IMR-90 (cell line): ENCODE measurements around the gene SPSB4. TPM values are rescaled to one million over a fixed set of nuclear protein-coding genes. Genes with fewer than 3 reads are reported as not detected.

ENCODE experiments used
- ATAC-seq: fragments of 200-7000 bp; cut with Tn5 transposase; 2 replicates; pipeline ENCODE4 v1.9.1; 2020; ENCODE audit warnings: low read depth, mild to moderate bottlenecking, moderate library complexity
- BruUV-seq: library from RNA; stranded (reverse); fragments of 400-500 nt; replicated peaks from 2 replicates; lab custom pipeline; 2021; lab: Mats Ljungman, UMichigan
- CTCF ChIA-PET: fragments of 300-600 bp; formaldehyde crosslinking; extraction: SDS; loops from one replicate; lab custom pipeline; 2021; ENCODE audit warnings: antibody characterized with exemption; lab: Yijun Ruan, JAX
- POLR2A ChIA-PET: fragments of 300-600 bp; sonication (Branson Sonifier 250); formaldehyde crosslinking; loops from one replicate; lab custom pipeline; 2022; ENCODE audit warnings: antibody characterized with exemption; ENCODE audit not compliant: unreplicated experiment; lab: Charles Lee
- DNase-seq: peaks from one replicate; pipeline ENCODE4 v3.0.0; 2013
- H2AFZ ChIP-seq: replicated peaks from 2 replicates; pipeline ENCODE3; 2013; ENCODE audit warnings: low read length, mild to moderate bottlenecking; ENCODE audit not compliant: poor library complexity
- H2AK5ac ChIP-seq: 2 replicates; pipeline ENCODE4 v1.6.1; 2013; ENCODE audit warnings: low read depth, low read length, inconsistent platforms
- H2AK9ac ChIP-seq: replicated peaks from 2 replicates; pipeline ENCODE3; 2013; ENCODE audit warnings: mild to moderate bottlenecking, low read depth, low read length, moderate library complexity; ENCODE audit not compliant: poor library complexity
- H2BK120ac ChIP-seq: 2 replicates; pipeline ENCODE4 v1.6.1; 2013; ENCODE audit warnings: low read depth, low read length, inconsistent platforms
- H2BK15ac ChIP-seq: 3 replicates; pipeline ENCODE4 v1.6.1; 2013; ENCODE audit warnings: low read depth, low read length, inconsistent platforms
- H2BK20ac ChIP-seq: 2 replicates; pipeline ENCODE4 v1.6.1; 2013; ENCODE audit warnings: low read depth, mild to moderate bottlenecking, inconsistent platforms, low read length, moderate library complexity
- H2BK5ac ChIP-seq: 2 replicates; pipeline ENCODE4 v1.6.1; 2013; ENCODE audit warnings: mild to moderate bottlenecking, low read depth, low read length, inconsistent platforms; ENCODE audit not compliant: poor library complexity, severe bottlenecking
- H3K14ac ChIP-seq: replicated peaks from 2 replicates; pipeline ENCODE4 v1.6.1; 2013; ENCODE audit warnings: low read depth, low read length, inconsistent platforms
- H3K18ac ChIP-seq: 2 replicates; pipeline ENCODE4 v1.6.1; 2013; ENCODE audit warnings: low read depth, low read length, control low read depth
- H3K23ac ChIP-seq: 2 replicates; pipeline ENCODE4 v1.6.1; 2013; ENCODE audit warnings: low read depth, low read length, inconsistent platforms
- H3K27ac ChIP-seq: 2 replicates; pipeline ENCODE4 v1.5.1; 2013; ENCODE audit warnings: mild to moderate bottlenecking, control low read depth, low read length; ENCODE audit not compliant: insufficient read depth
- H3K27me3 ChIP-seq: 2 replicates; pipeline ENCODE4 v1.6.1; 2013; ENCODE audit warnings: low read length; ENCODE audit not compliant: control insufficient read depth, insufficient read depth
- H3K36me3 ChIP-seq: 2 replicates; pipeline ENCODE4 v1.6.1; 2013; ENCODE audit warnings: low read length, mixed read lengths; ENCODE audit not compliant: control insufficient read depth, insufficient read depth
- H3K4ac ChIP-seq: 2 replicates; pipeline ENCODE4 v1.6.1; 2013; ENCODE audit warnings: low read depth, low read length, inconsistent platforms
- H3K4me1 ChIP-seq: 2 replicates; pipeline ENCODE4 v1.6.1; 2013; ENCODE audit warnings: low read length, mixed read lengths; ENCODE audit not compliant: control insufficient read depth, insufficient read depth
- H3K4me2 ChIP-seq: 2 replicates; pipeline ENCODE4 v1.6.1; 2013; ENCODE audit warnings: low read depth, mild to moderate bottlenecking, control low read depth, low read length, moderate library complexity
- H3K4me3 ChIP-seq: 2 replicates; pipeline ENCODE4 v1.5.1; 2013; ENCODE audit warnings: low read depth, mild to moderate bottlenecking, control low read depth, low read length, moderate library complexity; ENCODE audit not compliant: insufficient read depth
- H3K56ac ChIP-seq: 2 replicates; pipeline ENCODE4 v1.6.1; 2013; ENCODE audit warnings: low read length, inconsistent platforms; ENCODE audit not compliant: insufficient read depth; ENCODE audit errors: extremely low read depth
- H3K79me1 ChIP-seq, 2 experiments: 2 replicates each; pipeline ENCODE4 v1.6.1; 2013; ENCODE audit warnings: low read length in 2 of 2, inconsistent platforms in 1 of 2, low read depth in 1 of 2
- H3K9ac ChIP-seq: 2 replicates; pipeline ENCODE4 v1.6.1; 2013; ENCODE audit warnings: low read depth, low read length, control low read depth
- H3K9me1 ChIP-seq: 2 replicates; pipeline ENCODE4 v1.6.1; 2013; ENCODE audit warnings: low read length, inconsistent platforms; ENCODE audit not compliant: insufficient read depth
- H3K9me3 ChIP-seq: 2 replicates; pipeline ENCODE4 v1.6.1; 2013; ENCODE audit warnings: low read length; ENCODE audit not compliant: control insufficient read depth, insufficient read depth
- H4K20me1 ChIP-seq: 2 replicates; pipeline ENCODE4 v1.6.1; 2013; ENCODE audit warnings: low read length, inconsistent platforms; ENCODE audit not compliant: insufficient read depth
- H4K5ac ChIP-seq: 2 replicates; pipeline ENCODE4 v1.6.1; 2013; ENCODE audit warnings: mild to moderate bottlenecking, low read depth, low read length, control low read depth
- H4K8ac ChIP-seq, 2 experiments: 2 replicates each; pipeline ENCODE4 v1.6.1; 2013; ENCODE audit warnings: low read depth in 2 of 2, low read length in 2 of 2, control low read depth in 1 of 2, inconsistent platforms in 1 of 2
- H4K91ac ChIP-seq: 2 replicates; pipeline ENCODE4 v1.6.1; 2013; ENCODE audit warnings: low read depth, low read length, inconsistent platforms; ENCODE audit not compliant: insufficient read depth
- BHLHE40 ChIP-seq: fragments of 150-350 bp; IDR thresholded peaks from 2 replicates; pipeline ENCODE4 v1.6.1; 2016; ENCODE audit warnings: mild to moderate bottlenecking, low read depth, low read length
- CEBPB ChIP-seq: IDR thresholded peaks from 2 replicates; pipeline ENCODE4 v1.6.1; 2012; ENCODE audit warnings: low read depth, low read length, improper control_type of control experiment
- CHD1 ChIP-seq: IDR thresholded peaks from 2 replicates; pipeline ENCODE4 v1.6.1; 2012; ENCODE audit warnings: low read depth, low read length, improper control_type of control experiment
- CTCF ChIP-seq: conservative IDR thresholded peaks from 2 replicates; pipeline ENCODE4 v1.5.1; 2012; ENCODE audit warnings: mild to moderate bottlenecking, low read depth, low read length, improper control_type of control experiment
- ELK1 ChIP-seq: fragments of 150-350 bp; IDR thresholded peaks from 2 replicates; pipeline ENCODE4 v1.6.1; 2016; ENCODE audit warnings: low read depth, mild to moderate bottlenecking, low read length, moderate library complexity, borderline replicate concordance
- FOS ChIP-seq: fragments of 150-350 bp; IDR thresholded peaks from 2 replicates; pipeline ENCODE4 v1.6.1; 2016; ENCODE audit warnings: low read depth, low read length
- MAFK ChIP-seq: IDR thresholded peaks from 2 replicates; pipeline ENCODE4 v1.6.1; 2012; ENCODE audit warnings: low read depth, low read length, improper control_type of control experiment
- MAZ ChIP-seq: IDR thresholded peaks from 2 replicates; pipeline ENCODE4 v1.6.1; 2012; ENCODE audit warnings: low read depth, mild to moderate bottlenecking, low read length, improper control_type of control experiment, moderate library complexity, borderline replicate concordance
- MXI1 ChIP-seq: IDR thresholded peaks from 2 replicates; pipeline ENCODE4 v1.6.1; 2012; ENCODE audit warnings: low read depth, mild to moderate bottlenecking, low read length, moderate library complexity, borderline replicate concordance
- NFE2L2 ChIP-seq: fragments of 150-350 bp; IDR thresholded peaks from 2 replicates; pipeline ENCODE4 v1.6.1; 2016; ENCODE audit warnings: low read depth, mild to moderate bottlenecking, low read length
- POLR2A ChIP-seq: IDR thresholded peaks from 2 replicates; pipeline ENCODE4 v1.6.1; 2012; ENCODE audit warnings: mild to moderate bottlenecking, low read depth, low read length
- RAD21 ChIP-seq: IDR thresholded peaks from 2 replicates; pipeline ENCODE4 v1.6.1; 2012; ENCODE audit warnings: low read length, improper control_type of control experiment
- RFX5 ChIP-seq: IDR thresholded peaks from 2 replicates; pipeline ENCODE4 v1.8.0; 2012; ENCODE audit warnings: low read depth, mild to moderate bottlenecking, low read length, moderate library complexity
- SMC3 ChIP-seq: fragments of 150-350 bp; IDR thresholded peaks from 2 replicates; pipeline ENCODE4 v1.6.1; 2016; ENCODE audit warnings: low read depth, mild to moderate bottlenecking, antibody characterized with exemption, low read length, moderate library complexity
- USF2 ChIP-seq: fragments of 150-350 bp; IDR thresholded peaks from 2 replicates; pipeline ENCODE4 v1.6.1; 2017; ENCODE audit warnings: mild to moderate bottlenecking, antibody characterized with exemption, low read length, low read depth
- WGBS, 2 experiments: methylation state at CpG; one replicate each; pipeline versions ENCODE4 v1.1.5 to v1.1.7; 2013; ENCODE audit warnings: missing lambda C conversion rate in 2 of 2; ENCODE audit not compliant: insufficient read length in 1 of 2; ENCODE audit errors: extremely low coverage in 2 of 2; 5-methylcytosine and 5-hydroxymethylcytosine counted together
- dilution Hi-C: fragments of 300-500 bp; cut with HindIII; formaldehyde crosslinking; loops from one replicate; pipeline ENCODE4 v1.14.3; 2018; ENCODE audit warnings: low sequenced_read_pairs; ENCODE audit not compliant: unreplicated experiment
- in situ Hi-C: fragments of 300-500 bp; cut with MboI; formaldehyde crosslinking; loops from 3 replicates; pipeline ENCODE4 v1.14.3; 2019; ENCODE audit warnings: low sequenced_read_pairs, inconsistent platforms, mixed read lengths
- intact Hi-C: fragments of 100-400 bp; cut with micrococcal nuclease; formaldehyde crosslinking; loops from 2 replicates; pipeline ENCODE4 v1.10.0; 2022
- polyA plus RNA-seq, 3 experiments: library from polyadenylated mRNA; depleted of rRNA; stranded (reverse); fragments of >200 nt; gene quantifications; 2 replicates each; pipeline ENCODE4 v1.2.3, GENCODE V29; 2012; ENCODE audit warnings: low replicate concordance in 1 of 3
- total RNA-seq: library from RNA; depleted of rRNA; stranded (reverse); fragments of >200 nt; gene quantifications from 2 replicates; pipeline ENCODE4 v1.2.3, GENCODE V29; 2012

SPSB4 gene
- total and polyA plus RNA-seq, 2 of the 4 experiments (the other 2 are of a cell fraction) = not detected

GRCh38 chr3:141049681-141050080 lies 1.5 kb upstream of the SPSB4 start:
- Histone ChIP-seq H3K79me1 (no peaks in the 10 kb centered on the region), H3K4me2 (no peak overlapping the region), H3K9me1 (no peaks in the 10 kb centered on the region), H3K14ac (no peak overlapping the region), H3K36me3 (no peaks in the 10 kb centered on the region), H3K4me3 (no peak overlapping the region), H2AK5ac (no peak overlapping the region), H2AFZ (no peak overlapping the region), H3K9ac (no peak overlapping the region), H3K4me1 (no peaks in the 10 kb centered on the region; the same call in 1 of the 2 replicates), H2BK15ac (no peak overlapping the region), H2BK120ac (no peak overlapping the region), H3K27ac (no peak overlapping the region), H2AK9ac (no peak overlapping the region), H3K56ac (no peak overlapping the region), H4K8ac (no peak overlapping the region), H4K91ac (no peak overlapping the region), H4K5ac (no peak overlapping the region), H3K23ac (no peak overlapping the region), H2BK20ac (no peak overlapping the region), H3K18ac (no peak overlapping the region), H3K4ac (no peak overlapping the region), H3K27me3 (peaks cover 34% of the 10 kb centered on the region), H4K20me1 (no peaks in the 10 kb centered on the region), H2BK5ac (no peak overlapping the region), H3K9me3 (no peaks in the 10 kb centered on the region)
- DNase-seq = no peak
- BruUV-seq = no TSS peak
- POLR2A ChIA-PET = no interaction called here
- no peak for ATAC-seq
- no peak for TF ChIP-seq POLR2A
- no peak for TF ChIP-seq CHD1
- no peak for TF ChIP-seq BHLHE40
- no peak for TF ChIP-seq CEBPB
- no peak for TF ChIP-seq SMC3
- TF ChIP-seq MAFK = no peak
- TF ChIP-seq MXI1 = no peak
- no peak for TF ChIP-seq CTCF
- TF ChIP-seq USF2 = no peak
- TF ChIP-seq ELK1 = no peak
- no peak for TF ChIP-seq RAD21
- no peak for TF ChIP-seq NFE2L2
- no peak for TF ChIP-seq RFX5
- TF ChIP-seq MAZ = no peak
- TF ChIP-seq FOS = no peak
- WGBS, 2 experiments = 62% methylated on average over 2 of the region's 2 CpGs; no CpG with 5 or more reads in 1 of the 2 experiments
- intact Hi-C loops = no loop called here
- CTCF ChIA-PET = no interaction called here
- in situ Hi-C loops = no loop called here
- dilution Hi-C loops = no loop called here
